HCT116 (cell line): ENCODE results near the gene SF1. TPM values are rescaled to one million over a fixed set of nuclear protein-coding genes. Genes with fewer than 3 reads are reported as not detected.

Source experiments
- ATAC-seq: fragments of 200-7000 bp; cut with Tn5 transposase; 2 replicates; pipeline ENCODE4 v1.9.1; 2020; ENCODE audit warnings: mild to moderate bottlenecking, moderate library complexity
- BruUV-seq: library from RNA; stranded (reverse); fragments of 400-500 nt; replicated peaks from 2 replicates; lab custom pipeline; 2021; lab: Mats Ljungman, UMichigan
- CTCF ChIA-PET: fragments of 300-600 bp; sonication (Branson Sonifier 250); formaldehyde crosslinking; loops from one replicate; lab custom pipeline; 2021; ENCODE audit warnings: antibody characterized with exemption; lab: Charles Lee
- POLR2A ChIA-PET: fragments of 300-600, 350-600 bp; sonication (Branson Sonifier 250); formaldehyde crosslinking; loops from one replicate; lab custom pipeline; 2021; ENCODE audit warnings: antibody characterized with exemption; lab: Charles Lee
- RAD21 ChIA-PET, 2 experiments: fragments of 300-600 bp; sonication (Branson Sonifier 250); formaldehyde crosslinking; loops; one replicate each; lab custom pipeline; 2023; ENCODE audit warnings: low total read pairs in 2 of 2; ENCODE audit not compliant: uncharacterized antibody in 2 of 2, unreplicated experiment in 2 of 2, low non-redundant PET in 1 of 2; lab: Charles Lee
- DNase-seq: peaks from one replicate; pipeline ENCODE4 v3.0.0-alpha.2; 2010; ENCODE audit warnings: low read depth, low spot score
- H2AFZ ChIP-seq: fragments of 200-600 bp; shearing (Covaris generic), sonication (generic); 2 replicates; pipeline ENCODE4 v1.6.1; 2017; ENCODE audit warnings: low read depth, mixed run types, mixed read lengths, antibody characterized with exemption, low read length; ENCODE audit not compliant: poor library complexity, severe bottlenecking
- H3K27ac ChIP-seq: 2 replicates; pipeline ENCODE4 v1.5.1; 2012; ENCODE audit warnings: low read depth, low read length
- H3K27me3 ChIP-seq: fragments of 200-600 bp; sonication (generic); 2 replicates; pipeline ENCODE4 v1.6.1; 2016; ENCODE audit warnings: mixed run types, low read length, mixed read lengths; ENCODE audit not compliant: insufficient read depth
- H3K36me3 ChIP-seq, 2 experiments: fragments of 200-500 bp in 1 of 2; fragments of 200-600 bp in 1 of 2; sonication (Bioruptor generic) in 1 of 2; sonication (generic) in 1 of 2; 2 replicates each; pipeline versions ENCODE4 v1.5.1 to v1.6.1; 2014 to 2016; ENCODE audit warnings: low read length in 2 of 2, inconsistent platforms in 1 of 2, mixed read lengths in 1 of 2, mixed run types in 1 of 2; ENCODE audit not compliant: insufficient read depth in 2 of 2, control insufficient read depth in 1 of 2
- H3K4me1 ChIP-seq, 2 experiments: fragments of 200-600 bp in 1 of 2; sonication (generic) in 1 of 2; 2 replicates each; pipeline versions ENCODE4 v1.5.1 to v1.6.1; 2012 to 2017; ENCODE audit warnings: low read length in 2 of 2, inconsistent platforms in 1 of 2, mild to moderate bottlenecking in 1 of 2, mixed read lengths in 1 of 2, mixed run types in 1 of 2, moderate library complexity in 1 of 2; ENCODE audit not compliant: insufficient read depth in 2 of 2, control insufficient read depth in 1 of 2
- H3K4me2 ChIP-seq: fragments of 200-600 bp; sonication (generic); 2 replicates; pipeline ENCODE4 v1.6.1; 2017; ENCODE audit warnings: mixed run types, low read length, mixed read lengths
- H3K4me3 ChIP-seq, 2 experiments: fragments of 200-600 bp in 1 of 2; sonication (generic) in 1 of 2; replicated peaks in 1 of 2; 2 replicates each; pipeline ENCODE4 v1.5.1; 2011 to 2016; ENCODE audit warnings: low read length in 2 of 2, control low read depth in 1 of 2, low read depth in 1 of 2, mild to moderate bottlenecking in 1 of 2, mixed read lengths in 1 of 2, mixed run types in 1 of 2
- H3K79me2 ChIP-seq: fragments of 200-600 bp; sonication (generic); 2 replicates; pipeline ENCODE4 v1.6.1; 2017; ENCODE audit warnings: mild to moderate bottlenecking, mixed run types, low read length, moderate library complexity, mixed read lengths; ENCODE audit not compliant: insufficient read depth
- H3K9ac ChIP-seq: fragments of 200-600 bp; sonication (generic); 2 replicates; pipeline ENCODE4 v1.6.1; 2016; ENCODE audit warnings: low read length, mixed read lengths
- H3K9me2 ChIP-seq: fragments of 200-600 bp; sonication (generic), shearing (Covaris generic); 2 replicates; pipeline ENCODE4 v1.6.1; 2017; ENCODE audit warnings: mixed run types, mild to moderate bottlenecking, moderate library complexity; ENCODE audit not compliant: insufficient read depth
- H3K9me3 ChIP-seq, 2 experiments: fragments of 200-500 bp in 1 of 2; fragments of 200-600 bp in 1 of 2; sonication (Bioruptor generic) in 1 of 2; sonication (generic) in 1 of 2; 2 replicates each; pipeline ENCODE4 v1.6.1; 2014 to 2017; ENCODE audit warnings: low read length in 2 of 2, mixed read lengths in 2 of 2, inconsistent platforms in 1 of 2, low read depth in 1 of 2, mild to moderate bottlenecking in 1 of 2, mixed run types in 1 of 2, moderate library complexity in 1 of 2; ENCODE audit not compliant: control insufficient read depth in 1 of 2, insufficient read depth in 1 of 2
- H4K20me1 ChIP-seq: fragments of 200-600 bp; sonication (generic), shearing (Covaris generic); 2 replicates; pipeline ENCODE4 v1.6.1; 2017; ENCODE audit warnings: mixed run types, mild to moderate bottlenecking, moderate library complexity; ENCODE audit not compliant: insufficient read depth
- ATF3 ChIP-seq: IDR thresholded peaks from 2 replicates; pipeline ENCODE4 v1.6.1; 2012
- EGR1 ChIP-seq: IDR thresholded peaks from 2 replicates; pipeline ENCODE4 v1.6.1; 2012; ENCODE audit warnings: low read depth
- POLR2AphosphoS5 ChIP-seq: IDR thresholded peaks from 2 replicates; pipeline ENCODE4 v1.6.1; 2011; ENCODE audit warnings: mild to moderate bottlenecking, low read depth, low read length, moderate library complexity
- REST ChIP-seq: IDR thresholded peaks from 2 replicates; pipeline ENCODE4 v1.6.1; 2012; ENCODE audit warnings: low read depth
- ZFX ChIP-seq: fragments of 450-650 bp; IDR thresholded peaks from 2 replicates; pipeline ENCODE4 v1.6.1; 2017
- intact Hi-C: fragments of 100-400 bp; cut with micrococcal nuclease; formaldehyde crosslinking; loops from 2 replicates; pipeline ENCODE4 v1.10.0; 2022
- total RNA-seq: library from RNA; stranded (reverse); gene quantifications from one replicate; pipeline ENCODE4 v1.2.1, GENCODE V29; 2021; ENCODE audit not compliant: unreplicated experiment

Gene SF1
- total RNA-seq, 1 experiment from 2014 or later = 403 TPM

- peak overlapping the region; percentile 92 for H3K27ac ChIP-seq
- no peaks in the 10 kb centered on the region for H3K27me3 ChIP-seq
- H3K9me3 ChIP-seq = no peaks in the 10 kb centered on the region
- BruUV-seq = no TSS peak
- no peak for TF ChIP-seq EGR1
- peak; percentile 48; the same call in 1 of the 2 replicates for TF ChIP-seq ZFX
- TF ChIP-seq POLR2AphosphoS5 = 0 out of 2 replicates have a peak, but pooled peaks have one; percentile 29
- H3K9me2 ChIP-seq = no peaks in the 10 kb centered on the region
- DNase-seq = no peak
- H3K4me1 ChIP-seq = peaks cover 28 to 53% of the 10 kb centered on the region in 2 experiments
- H3K79me2 ChIP-seq = no peaks in the 10 kb centered on the region; the same call in 1 of the 2 replicates
- intact Hi-C loops = no loop called here
- H3K36me3 ChIP-seq = peaks cover under 1 to 10% of the 10 kb centered on the region in 2 experiments; a peak in 2 of 4 replicates
- H4K20me1 ChIP-seq = no peaks in the 10 kb centered on the region
- RAD21 ChIA-PET = interaction anchor here in 1 of 2 experiments (0.6 kb wide), 1 partner anchor 9 kb away, joined by 4 read pairs; no protein-coding TSS in a partner anchor
- CTCF ChIA-PET = interaction anchor here (2.1 kb wide), 1 partner anchor 42 kb away, joined by 4 read pairs; the partner anchor contains the start of gene CDC42BPG
- H2AFZ ChIP-seq = no peak overlapping the region
- ATAC-seq = peak; percentile 52
- POLR2A ChIA-PET = interaction anchor here (1.0 kb wide), 1 partner anchor 12 kb away, joined by 6 read pairs; no protein-coding TSS in a partner anchor
- H3K4me3 ChIP-seq = peak overlapping the region; percentile 73 to 83
- peak overlapping the region; percentile 96 for H3K4me2 ChIP-seq
- H3K9ac ChIP-seq = peak overlapping the region; percentile 73
Measured at GRCh38 chr11:64802370-64803157, 24.2 kb upstream of the SF1 start.

GRCh38 chr11:64801561-64802369 is 23.4 kb upstream of the SF1 start:
- peak overlapping the region; percentile 96 for H3K4me2 ChIP-seq
- H3K27me3 ChIP-seq = no peaks in the 10 kb centered on the region
- no peaks in the 10 kb centered on the region for H3K9me2 ChIP-seq
- ChIA-PET RAD21 (no interaction called here), POLR2A (interaction anchor here (1.0 kb wide), 1 partner anchor 12 kb away, joined by 6 read pairs; no protein-coding TSS in a partner anchor), CTCF (no interaction called here)
- DNase-seq (no peak), ATAC-seq (no peak)
- H2AFZ ChIP-seq = no peak overlapping the region
- peaks cover 28 to 53% of the 10 kb centered on the region in 2 experiments for H3K4me1 ChIP-seq
- H3K4me3 ChIP-seq = peak overlapping the region; percentile 73 to 83
- H3K36me3 ChIP-seq = peaks cover 0 to 3% of the 10 kb centered on the region in 2 experiments; a peak in 1 of 4 replicates
- no peaks in the 10 kb centered on the region; the same call in 1 of the 2 replicates for H3K79me2 ChIP-seq
- no peak for TF ChIP-seq REST
- no peak for TF ChIP-seq ATF3
- intact Hi-C loops = no loop called here
- H3K9me3 ChIP-seq = no peaks in the 10 kb centered on the region
- no TSS peak for BruUV-seq
- no peaks in the 10 kb centered on the region for H4K20me1 ChIP-seq
- peak overlapping the region; percentile 73 for H3K9ac ChIP-seq
- peak overlapping the region; percentile 92 for H3K27ac ChIP-seq
